GM10847 (cell line): Measurements from ENCODE around the gene MANEA.

Experiments used
- POLR2A ChIP-seq: IDR thresholded peaks from 2 replicates; pipeline ENCODE4 v1.6.1; 2011; ENCODE audit not compliant: insufficient read length; ENCODE audit errors: extremely low read depth

MANEA gene

GRCh38 chr6:95574811-95575210 is 2.5 kb upstream of the MANEA start:
- TF ChIP-seq POLR2A, result no peak

- no peak for TF ChIP-seq POLR2A
These were observed 927 bp upstream of the MANEA start for GRCh38 chr6:95576218-95576997.

- no peak for TF ChIP-seq POLR2A
These were observed 384 bp upstream of the MANEA start for GRCh38 chr6:95576998-95577303.

- TF ChIP-seq POLR2A, result no peak
These were observed 723 bp downstream of the MANEA start for GRCh38 chr6:95578106-95578410.

- TF ChIP-seq POLR2A, result no peak
These were observed 3.7 kb downstream of the MANEA start for GRCh38 chr6:95581073-95581472.

GRCh38 chr6:95587989-95588388 is 10.7 kb downstream of the MANEA start:
- TF ChIP-seq POLR2A, result no peak

- no peak for TF ChIP-seq POLR2A
These were observed 11.7 kb downstream of the MANEA start for GRCh38 chr6:95589067-95589466.

- TF ChIP-seq POLR2A, result no peak
These were observed 12.7 kb downstream of the MANEA start for GRCh38 chr6:95589826-95590570.

GRCh38 chr6:95593025-95593424 is 15.7 kb downstream of the MANEA start:
- no peak for TF ChIP-seq POLR2A

GRCh38 chr6:95596021-95596420 is 18.7 kb downstream of the MANEA start:
- no peak for TF ChIP-seq POLR2A

- TF ChIP-seq POLR2A, result no peak
These were observed 22.4 kb downstream of the MANEA start for GRCh38 chr6:95599706-95600105.

GRCh38 chr6:95601133-95601532 is 23.8 kb downstream of the MANEA start:
- no peak for TF ChIP-seq POLR2A

- no peak for TF ChIP-seq POLR2A
These were observed 36.8 kb downstream of the MANEA start for GRCh38 chr6:95614094-95614493.

- no peak for TF ChIP-seq POLR2A
These were observed 52.2 kb downstream of the MANEA start for GRCh38 chr6:95629551-95629950.

- no peak for TF ChIP-seq POLR2A
These were observed 59.5 kb downstream of the MANEA start for GRCh38 chr6:95636552-95637431.

GRCh38 chr6:95648636-95649035 is 71.3 kb downstream of the MANEA start:
- TF ChIP-seq POLR2A, result no peak

- no peak for TF ChIP-seq POLR2A
These were observed 72.1 kb downstream of the MANEA start for GRCh38 chr6:95649451-95649850.

GRCh38 chr6:95654176-95654575 is 76.8 kb downstream of the MANEA start:
- TF ChIP-seq POLR2A, result no peak
